Thoracic aorta (tissue), 2 donors: ENCODE data around the gene ATP5F1C. TPM values are rescaled to one million over a fixed set of nuclear protein-coding genes. Genes with fewer than 3 reads are reported as not detected.
"Not testable (repeated sequence)": the region's sequence is repeated elsewhere in the genome, so short reads cannot be mapped to it uniquely, and the experiment has no call there.

ENCODE experiments used
- ATAC-seq: fragments of 150-250 bp; one replicate; pipeline ENCODE4 v1.8.0; 2017; ENCODE audit warnings: low read depth; ENCODE audit not compliant: insufficient number of reproducible peaks, low FRiP score
- DNase-seq: peaks from one replicate; pipeline ENCODE4 v3.0.0-alpha.2; 2020; ENCODE audit warnings: low spot score
- H3K27ac ChIP-seq, 2 donors: fragments of 200-600 bp; sonication (generic); 1 replicate in 1 of 2; 2 replicates in 1 of 2; pipeline ENCODE4 v1.5.1; 2016; ENCODE audit warnings: mild to moderate bottlenecking in 2 of 2, moderate library complexity in 2 of 2
- H3K27me3 ChIP-seq: fragments of 200-600 bp; sonication (generic); replicated peaks from 2 replicates; pipeline ENCODE4 v1.6.0; 2016; ENCODE audit warnings: mild to moderate bottlenecking; ENCODE audit not compliant: insufficient read depth
- H3K36me3 ChIP-seq: fragments of 200-600 bp; sonication (generic); one replicate; pipeline ENCODE4 v1.5.1; 2016
- H3K4me1 ChIP-seq, 2 donors: fragments of 200-600 bp; sonication (generic); 1 replicate in 1 of 2; 2 replicates in 1 of 2; pipeline versions ENCODE4 v1.5.1 to v1.6.0; 2016; ENCODE audit warnings: low read depth in 2 of 2, mild to moderate bottlenecking in 1 of 2; ENCODE audit not compliant: control insufficient read depth in 1 of 2
- H3K4me3 ChIP-seq: fragments of 200-600 bp; sonication (generic); 2 replicates; pipeline ENCODE4 v1.5.1; 2016; ENCODE audit warnings: mild to moderate bottlenecking
- H3K9me3 ChIP-seq: fragments of 200-600 bp; sonication (generic); 2 replicates; pipeline ENCODE4 v1.5.1; 2016
- CTCF ChIP-seq: fragments of 200-600 bp; sonication (generic); IDR thresholded peaks from one replicate; pipeline ENCODE4 v1.5.1; 2019; ENCODE audit warnings: antibody characterized with exemption
- total RNA-seq, 2 donors: library from RNA; depleted of rRNA; stranded (reverse); fragments of >200 nt; gene quantifications; one replicate each; pipeline versions ENCODE4 v1.1.0 to v1.2.3, GENCODE V29; 2016

The ATP5F1C gene
- total RNA-seq, 2 donors from 2014 or later: 128 to 168 TPM

GRCh38 chr10:7767209-7767608 lies 20.8 kb upstream of the ATP5F1C start:
- ATAC-seq (no peak), DNase-seq (no peak)
- Histone ChIP-seq H3K9me3 (no peaks in the 10 kb centered on the region), H3K36me3 (peaks cover 42% of the 10 kb centered on the region), H3K27me3 (no peaks in the 10 kb centered on the region), H3K4me1 (peaks cover 6 to 9% of the 10 kb centered on the region in 2 donors), H3K27ac (no peak overlapping the region), H3K4me3 (no peak overlapping the region)
- TF ChIP-seq CTCF: no peak

GRCh38 chr10:7768417-7768816 lies 19.6 kb upstream of the ATP5F1C start:
- Histone ChIP-seq H3K4me1 (peaks cover 2 to 9% of the 10 kb centered on the region in 2 donors), H3K27ac (no peak overlapping the region), H3K9me3 (no peaks in the 10 kb centered on the region), H3K27me3 (no peaks in the 10 kb centered on the region), H3K4me3 (no peak overlapping the region), H3K36me3 (peaks cover 40% of the 10 kb centered on the region)
- DNase-seq (no peak), ATAC-seq (no peak)
- no peak for TF ChIP-seq CTCF

- ATAC-seq: no peak
- Histone ChIP-seq H3K4me3 (no peak overlapping the region), H3K27me3 (no peaks in the 10 kb centered on the region), H3K36me3 (peaks cover 33% of the 10 kb centered on the region), H3K27ac (no peak overlapping the region), H3K9me3 (no peaks in the 10 kb centered on the region), H3K4me1 (no peaks in the 10 kb centered on the region)
- no peak for DNase-seq
- TF ChIP-seq CTCF: no peak
These were observed 13.9 kb upstream of the ATP5F1C start for GRCh38 chr10:7773845-7774801.

- TF ChIP-seq CTCF: no peak
- ATAC-seq: no peak
- Histone ChIP-seq H3K4me1 (no peaks in the 10 kb centered on the region), H3K36me3 (peaks cover 31% of the 10 kb centered on the region), H3K9me3 (no peaks in the 10 kb centered on the region), H3K27me3 (no peaks in the 10 kb centered on the region), H3K4me3 (no peak overlapping the region), H3K27ac (no peak overlapping the region)
- no peak for DNase-seq
These were observed 11.2 kb upstream of the ATP5F1C start for GRCh38 chr10:7776777-7777176.

- H3K9me3 ChIP-seq, ATAC-seq, H3K4me3 ChIP-seq, H3K27me3 ChIP-seq, H3K27ac ChIP-seq, DNase-seq: not testable (repeated sequence)
- Histone ChIP-seq H3K36me3 (peaks cover 25% of the 10 kb centered on the region), H3K4me1 (peaks cover 10 to 17% of the 10 kb centered on the region in 2 donors)
These were observed 5.8 kb upstream of the ATP5F1C start for GRCh38 chr10:7782194-7782593.
